ENCODE data around the gene RHOF.

DNA sequence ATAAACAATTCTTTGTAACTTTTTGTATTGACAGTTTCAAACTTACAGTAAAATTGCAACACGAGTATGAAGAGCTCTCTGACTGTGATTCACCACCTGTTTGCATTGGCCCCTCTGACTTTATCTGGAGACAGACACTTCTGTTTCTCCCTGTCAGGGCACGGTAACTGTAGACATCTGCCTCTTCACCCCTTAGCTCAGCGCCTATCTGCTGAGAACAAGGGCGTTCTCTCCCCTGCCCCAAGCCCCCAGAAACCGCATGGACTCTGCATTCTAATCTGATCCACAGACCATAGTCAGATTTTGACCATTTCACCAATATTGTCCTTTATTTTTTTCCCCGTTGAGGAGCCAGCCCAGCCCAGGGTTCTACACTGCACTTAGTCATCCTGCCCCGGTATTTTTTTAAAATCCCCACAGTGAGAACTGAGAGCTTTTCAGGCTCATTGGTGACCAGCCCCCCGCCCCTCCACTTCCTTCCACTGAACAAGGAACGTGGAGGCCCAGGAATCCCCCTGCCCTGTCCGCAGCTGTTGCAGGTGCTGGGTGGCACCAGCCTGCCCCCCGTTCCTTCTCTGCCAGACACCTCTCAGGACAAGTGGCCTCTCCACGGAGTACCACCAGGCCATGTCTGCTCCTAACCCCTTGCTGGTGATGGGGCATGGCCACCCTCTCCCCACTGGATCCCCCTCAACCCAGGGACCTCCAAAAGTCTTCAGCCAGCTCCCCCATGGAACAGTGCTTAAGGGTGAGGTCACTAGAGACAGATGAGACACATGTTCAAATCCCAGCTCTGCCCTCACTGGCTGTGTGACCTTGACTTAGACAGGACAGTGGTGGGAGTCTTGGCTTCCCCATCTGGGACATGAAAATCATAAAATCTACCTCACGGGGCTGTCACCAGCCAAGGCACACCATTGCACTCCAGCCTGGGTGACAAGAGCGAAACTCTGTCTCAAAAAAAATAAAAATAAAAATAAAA, 11.2 kb downstream of the RHOF start:
- TF ChIP-seq, protein P1, sequence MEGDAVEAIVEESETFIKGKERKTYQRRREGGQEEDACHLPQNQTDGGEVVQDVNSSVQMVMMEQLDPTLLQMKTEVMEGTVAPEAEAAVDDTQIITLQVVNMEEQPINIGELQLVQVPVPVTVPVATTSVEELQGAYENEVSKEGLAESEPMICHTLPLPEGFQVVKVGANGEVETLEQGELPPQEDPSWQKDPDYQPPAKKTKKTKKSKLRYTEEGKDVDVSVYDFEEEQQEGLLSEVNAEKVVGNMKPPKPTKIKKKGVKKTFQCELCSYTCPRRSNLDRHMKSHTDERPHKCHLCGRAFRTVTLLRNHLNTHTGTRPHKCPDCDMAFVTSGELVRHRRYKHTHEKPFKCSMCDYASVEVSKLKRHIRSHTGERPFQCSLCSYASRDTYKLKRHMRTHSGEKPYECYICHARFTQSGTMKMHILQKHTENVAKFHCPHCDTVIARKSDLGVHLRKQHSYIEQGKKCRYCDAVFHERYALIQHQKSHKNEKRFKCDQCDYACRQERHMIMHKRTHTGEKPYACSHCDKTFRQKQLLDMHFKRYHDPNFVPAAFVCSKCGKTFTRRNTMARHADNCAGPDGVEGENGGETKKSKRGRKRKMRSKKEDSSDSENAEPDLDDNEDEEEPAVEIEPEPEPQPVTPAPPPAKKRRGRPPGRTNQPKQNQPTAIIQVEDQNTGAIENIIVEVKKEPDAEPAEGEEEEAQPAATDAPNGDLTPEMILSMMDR (IDR thresholded peaks at IDR 0.05) = no peak
- TF ChIP-seq EP300 (IDR thresholded peaks at IDR 0.05) (no peak), POLR2A (IDR thresholded peaks at IDR 0.05) (no peak)

Data from tibial nerve (tissue), 4 donors.